ENCODE results near the gene RGS4. TPM values are rescaled to one million over a fixed set of nuclear protein-coding genes. Genes with fewer than 3 reads are reported as not detected.
"Not testable (repeated sequence)": the region's sequence is repeated elsewhere in the genome, so short reads cannot be mapped to it uniquely, and the experiment has no call there.

RGS4 gene
- total RNA-seq, 1 donor = 63.9 TPM

GRCh38 chr1:163082971-163083370, 13.8 kb downstream of the RGS4 start:
- no peak for DNase-seq (ENCODE audit: low read depth)
- no peak overlapping the region for H3K4me3 ChIP-seq (ENCODE audit: low read depth, low read length)
- no peak for TF ChIP-seq CTCF (IDR thresholded peaks at IDR 0.05; ENCODE audit: insufficient read depth, low read depth, low read length)

GRCh38 chr1:163083690-163084089, 14.5 kb downstream of the RGS4 start:
- no peak for TF ChIP-seq CTCF (IDR thresholded peaks at IDR 0.05; ENCODE audit: insufficient read depth, low read depth, low read length)
- H3K4me3 ChIP-seq (ENCODE audit: low read depth, low read length) = no peak overlapping the region
- DNase-seq (ENCODE audit: low read depth) = peak; percentile 13

- no peak for TF ChIP-seq CTCF (IDR thresholded peaks at IDR 0.05; ENCODE audit: insufficient read depth, low read depth, low read length)
- no peak overlapping the region for H3K4me3 ChIP-seq (ENCODE audit: low read depth, low read length)
- peak; percentile 41 for DNase-seq (ENCODE audit: low read depth)
Measured at GRCh38 chr1:163084330-163084729, 15.2 kb downstream of the RGS4 start.

- DNase-seq (ENCODE audit: low read depth) = peak; percentile 37
- no peak for TF ChIP-seq CTCF (IDR thresholded peaks at IDR 0.05; ENCODE audit: insufficient read depth, low read depth, low read length)
- no peak overlapping the region for H3K4me3 ChIP-seq (ENCODE audit: low read depth, low read length)
Measured at GRCh38 chr1:163085041-163085903, 16.1 kb downstream of the RGS4 start.

DNA sequence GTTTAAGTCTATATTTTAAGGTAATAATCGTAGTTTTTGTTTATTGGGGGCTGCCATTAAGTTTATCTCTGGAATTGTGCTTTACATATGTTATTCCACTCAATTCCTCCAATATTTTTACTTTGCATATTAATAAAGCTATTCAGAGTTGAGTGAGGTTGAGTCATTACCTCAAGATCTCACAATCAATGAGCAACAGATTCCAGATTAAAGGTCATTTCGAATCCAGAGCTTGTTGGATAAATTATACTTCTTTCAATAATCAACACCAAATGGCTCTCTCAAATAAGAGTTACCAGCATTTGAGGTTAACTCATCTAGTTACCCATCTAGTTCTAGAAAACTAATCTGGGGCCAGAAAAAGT, 16.7 kb downstream of the RGS4 start:
- no peak for TF ChIP-seq CTCF (IDR thresholded peaks at IDR 0.05; ENCODE audit: insufficient read depth, low read depth, low read length)
- peak; percentile 12 for DNase-seq (ENCODE audit: low read depth)
- no peak overlapping the region for H3K4me3 ChIP-seq (ENCODE audit: low read depth, low read length)

DNA sequence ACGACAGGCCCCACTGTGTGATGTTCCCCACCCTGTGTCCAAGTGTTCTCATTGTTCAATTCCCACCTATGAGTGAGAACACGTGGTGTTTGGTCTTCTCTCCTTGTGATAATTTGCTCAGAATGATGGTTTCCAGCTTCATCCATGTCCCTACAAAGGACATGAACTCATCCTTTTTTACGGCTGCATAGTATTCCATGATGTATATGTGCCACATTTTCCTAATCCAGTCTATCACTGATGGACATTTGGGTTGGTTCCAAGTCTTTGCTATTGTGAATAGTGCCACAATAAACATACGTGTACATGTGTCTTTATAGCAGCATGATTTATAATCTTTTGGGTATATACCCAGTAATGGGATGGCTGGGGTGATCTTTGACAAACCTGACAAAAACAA, 20.0 kb downstream of the RGS4 start:
- DNase-seq (ENCODE audit: low read depth); H3K4me3 ChIP-seq (ENCODE audit: low read depth, low read length): not testable (repeated sequence)

DNA sequence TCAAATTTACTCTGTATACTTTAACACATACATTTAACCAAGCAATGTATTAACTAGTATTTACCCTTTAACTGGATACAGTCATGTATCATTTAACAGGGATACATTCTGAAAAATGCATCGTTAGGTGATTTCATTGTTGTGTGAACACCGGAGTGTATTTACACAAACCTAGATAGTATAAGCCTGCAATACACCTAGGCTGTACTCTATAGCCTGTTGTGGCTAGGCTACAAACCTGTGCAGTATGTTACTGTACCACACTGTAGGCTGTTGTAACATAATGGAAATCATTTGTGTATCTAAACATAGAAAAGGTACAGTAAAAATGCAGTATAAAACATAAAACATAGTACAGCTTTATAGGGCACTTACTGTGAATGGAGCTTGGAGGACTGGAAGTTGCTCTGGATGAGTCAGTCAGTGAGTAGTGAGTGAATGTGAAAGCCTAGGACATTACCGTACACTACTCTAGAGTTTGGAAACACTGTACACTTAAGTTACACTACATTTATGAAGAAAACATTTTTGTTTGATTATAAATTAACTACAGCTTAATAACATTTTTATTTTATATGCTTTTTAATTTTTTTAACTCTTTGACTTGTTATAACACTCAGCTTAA, 21.3 kb downstream of the RGS4 start:
- no peak overlapping the region for H3K4me3 ChIP-seq (ENCODE audit: low read depth, low read length)
- peak; percentile 26 for DNase-seq (ENCODE audit: low read depth)
- no peak for TF ChIP-seq CTCF (IDR thresholded peaks at IDR 0.05; ENCODE audit: insufficient read depth, low read depth, low read length)

All from fibroblast of villous mesenchyme (primary cell).